Endothelial cell of umbilical vein (primary cell): Measurements from ENCODE around the gene ACAT2. TPM values are rescaled to one million over a fixed set of nuclear protein-coding genes. Genes with fewer than 3 reads are reported as not detected.
"Not testable (repeated sequence)": the region's sequence is repeated elsewhere in the genome, so short reads cannot be mapped to it uniquely, and the experiment has no call there.

Source experiments
- BruUV-seq: library from RNA; stranded (reverse); fragments of 400-500 nt; replicated peaks from 2 replicates; lab custom pipeline; 2021; lab: Mats Ljungman, UMichigan
- CTCF ChIA-PET: fragments of 300-600, 350-600 bp; sonication (Branson Sonifier 250); formaldehyde crosslinking; loops from one replicate; lab custom pipeline; 2021; ENCODE audit warnings: antibody characterized with exemption, inconsistent platforms; lab: Charles Lee
- POLR2A ChIA-PET: fragments of 300-600, 350-600 bp; sonication (Branson Sonifier 250); formaldehyde crosslinking; loops from one replicate; lab custom pipeline; 2021; ENCODE audit warnings: antibody characterized with exemption, inconsistent platforms; lab: Charles Lee
- DNase-seq: peaks from one replicate; pipeline ENCODE4 v3.0.0-alpha.2; 2011; ENCODE audit warnings: low read depth, low spot score
- FAIRE-seq: peaks from 2 replicates; lab custom pipeline; 2011; peaks lifted over from hg19 to GRCh38; lab: Jason Lieb, UNC
- H2AFZ ChIP-seq: 2 replicates; pipeline ENCODE4 v1.6.0; 2012; ENCODE audit warnings: low read depth, low read length, control low read depth, inconsistent platforms
- H3K27ac ChIP-seq: 2 replicates; pipeline ENCODE4 v1.5.1; 2011; ENCODE audit warnings: low read depth, mild to moderate bottlenecking, control low read depth, low read length, moderate library complexity; ENCODE audit not compliant: insufficient read depth
- H3K27me3 ChIP-seq, 2 experiments: 2 replicates each; pipeline versions ENCODE4 v1.6.0 to v1.6.1; 2011; ENCODE audit warnings: low read length in 2 of 2, mixed read lengths in 1 of 2; ENCODE audit not compliant: control insufficient read depth in 2 of 2, insufficient read depth in 2 of 2
- H3K36me3 ChIP-seq, 2 experiments: 2 replicates in 1 of 2; 3 replicates in 1 of 2; pipeline ENCODE4 v1.5.1; 2011; ENCODE audit warnings: low read length in 2 of 2, mild to moderate bottlenecking in 1 of 2, moderate library complexity in 1 of 2; ENCODE audit not compliant: control insufficient read depth in 2 of 2, insufficient read depth in 2 of 2; ENCODE audit errors: extremely low read depth in 1 of 2
- H3K4me1 ChIP-seq: 3 replicates; pipeline ENCODE4 v1.5.1; 2011; ENCODE audit warnings: mild to moderate bottlenecking, low read length; ENCODE audit not compliant: control insufficient read depth, insufficient read depth; ENCODE audit errors: extremely low read depth
- H3K4me2 ChIP-seq: 2 replicates; pipeline ENCODE4 v1.6.1; 2011; ENCODE audit warnings: low read length, control low read depth, mixed read lengths; ENCODE audit not compliant: insufficient read depth
- H3K4me3 ChIP-seq, 3 experiments: fragments of 200-600 bp in 1 of 3; sonication (generic), shearing (Covaris generic) in 1 of 3; replicated peaks in 1 of 3; 2 replicates each; pipeline ENCODE4 v1.5.1; 2011 to 2016; ENCODE audit warnings: control low read depth in 3 of 3, low read length in 3 of 3, mild to moderate bottlenecking in 2 of 3, inconsistent platforms in 1 of 3, low read depth in 1 of 3, moderate library complexity in 1 of 3; ENCODE audit not compliant: insufficient read depth in 1 of 3
- H3K79me2 ChIP-seq: 2 replicates; pipeline ENCODE4 v1.6.0; 2012; ENCODE audit warnings: low read length, inconsistent platforms; ENCODE audit not compliant: control insufficient read depth, insufficient read depth
- H3K9ac ChIP-seq: replicated peaks from 2 replicates; pipeline ENCODE3; 2011; ENCODE audit warnings: low read length, control low read depth; ENCODE audit not compliant: insufficient read depth; ENCODE audit errors: extremely low read depth
- H3K9me1 ChIP-seq: replicated peaks from 3 replicates; pipeline ENCODE4 v1.6.0; 2011; ENCODE audit warnings: mild to moderate bottlenecking, low read length; ENCODE audit not compliant: control insufficient read depth, insufficient read depth; ENCODE audit errors: extremely low read depth
- H3K9me3 ChIP-seq: replicated peaks from 2 replicates; pipeline ENCODE4 v1.5.1; 2012; ENCODE audit warnings: low read length, inconsistent platforms; ENCODE audit not compliant: control insufficient read depth, insufficient read depth
- H4K20me1 ChIP-seq: replicated peaks from 2 replicates; pipeline ENCODE3; 2011; ENCODE audit warnings: mild to moderate bottlenecking, low read length; ENCODE audit not compliant: control insufficient read depth, insufficient read depth; ENCODE audit errors: extremely low read depth
- EZH2 ChIP-seq: IDR thresholded peaks from 2 replicates; pipeline ENCODE4 v1.6.1; 2012; ENCODE audit warnings: borderline replicate concordance, low read depth, mild to moderate bottlenecking, moderate library complexity, low read length, inconsistent platforms; ENCODE audit not compliant: severe bottlenecking
- FOS ChIP-seq: IDR thresholded peaks from 2 replicates; pipeline ENCODE4 v1.6.1; 2011; ENCODE audit warnings: mild to moderate bottlenecking, low read length, moderate library complexity, borderline replicate concordance; ENCODE audit not compliant: insufficient read depth
- GATA2 ChIP-seq: IDR thresholded peaks from 2 replicates; pipeline ENCODE4 v1.7.0; 2011; ENCODE audit warnings: low read depth, mild to moderate bottlenecking, moderate library complexity, mixed read lengths, low read length; ENCODE audit not compliant: insufficient read length, insufficient read depth
- JUN ChIP-seq: IDR thresholded peaks from 2 replicates; pipeline ENCODE4 v1.6.1; 2011; ENCODE audit warnings: borderline replicate concordance, low read depth; ENCODE audit not compliant: insufficient read length, insufficient read depth
- MYC ChIP-seq: IDR thresholded peaks from one replicate; pipeline ENCODE4 v1.6.1; 2011; ENCODE audit warnings: mild to moderate bottlenecking, low read depth, low read length
- POLR2A ChIP-seq: IDR thresholded peaks from 2 replicates; pipeline ENCODE4 v1.6.1; 2012; ENCODE audit warnings: low read depth, mild to moderate bottlenecking, control low read depth, low read length
- POLR2AphosphoS5 ChIP-seq: IDR thresholded peaks from 2 replicates; pipeline ENCODE4 v1.6.1; 2012; ENCODE audit warnings: low read depth, mild to moderate bottlenecking, control low read depth, low read length, moderate library complexity; ENCODE audit not compliant: insufficient read depth
- dilution Hi-C: fragments of 300-500 bp; cut with MboI; formaldehyde crosslinking; loops from one replicate; pipeline ENCODE4 v1.15.0; 2019; ENCODE audit warnings: low sequenced_read_pairs; ENCODE audit not compliant: extremely low pct_ligation_motif_present
- intact Hi-C: fragments of 100-400 bp; cut with micrococcal nuclease; formaldehyde crosslinking; loops from one replicate; pipeline ENCODE4 v1.10.0; 2022
- polyA plus RNA-seq, 4 experiments: library from polyadenylated mRNA; depleted of rRNA in 3 of 4; stranded (reverse) in 3 of 4; unstranded in 1 of 4; fragments of >200 nt; gene quantifications; 2 replicates each; pipeline versions ENCODE4 v1.2.1 to v1.2.3, GENCODE V29; 2011 to 2012; ENCODE audit warnings: missing spikeins in 1 of 4
- total RNA-seq: library from RNA; stranded (reverse); gene quantifications from 2 replicates; pipeline ENCODE4 v1.2.3, GENCODE V29; 2021
- TF ChIP-seq, protein P1 (sequence below): IDR thresholded peaks from 2 replicates; pipeline ENCODE4 v1.6.1; 2011; ENCODE audit not compliant: insufficient read depth, insufficient read length
- TF ChIP-seq, protein P2 (sequence below), 2 donors: IDR thresholded peaks; 1 replicate in 1 of 2; 2 replicates in 1 of 2; pipeline ENCODE4 v1.5.1; 2011; ENCODE audit warnings: low read length in 2 of 2, mild to moderate bottlenecking in 2 of 2, moderate library complexity in 2 of 2, control low read depth in 1 of 2, inconsistent platforms in 1 of 2, low read depth in 1 of 2; ENCODE audit not compliant: insufficient read depth in 1 of 2; ENCODE audit errors: extremely low read depth in 1 of 2

Gene ACAT2
- total and polyA plus RNA-seq, 2 donors (not counting 3 experiments of a cell fraction or from before 2014, with no cell fraction given), result 44.6 to 114 TPM

- ChIA-PET POLR2A (interaction anchor here (0.8 to 2.9 kb wide), 4 partner anchors 29 to 100 kb away, joined by 3 to 21 read pairs (median 3); partner anchors contain the start of genes ACAT2 and WTAP), CTCF (interaction anchor here (1.1 to 2.1 kb wide), 4 partner anchors 68 to 664 kb away, joined by 4 to 5 read pairs (median 5); no protein-coding TSS in a partner anchor)
- H2AFZ ChIP-seq, result peak overlapping the region; percentile 87
- peak overlapping the region; percentile 55 for H3K4me2 ChIP-seq
- dilution Hi-C loops (no loop called here), intact Hi-C loops (loop anchor here (1.0 to 10.0 kb wide), 4 partner anchors 38 to 666 kb away; partner anchors contain the start of gene SOD2)
- no peaks in the 10 kb centered on the region for H3K27me3 ChIP-seq
- no peaks in the 10 kb centered on the region for H3K9me1 ChIP-seq
- H3K79me2 ChIP-seq, result peaks cover 70% of the 10 kb centered on the region
- FAIRE-seq (no peak), DNase-seq (no peak)
- H3K9me3 ChIP-seq, result no peaks in the 10 kb centered on the region
- peaks cover 2% of the 10 kb centered on the region for H4K20me1 ChIP-seq
- no TSS peak for BruUV-seq
- H3K27ac ChIP-seq, result peak overlapping the region; percentile 48
- H3K4me1 ChIP-seq, result peaks cover 27% of the 10 kb centered on the region
- TF ChIP-seq FOS (no peak), JUN (no peak), EZH2 (no peak), MYC (no peak), POLR2AphosphoS5 (no peak), POLR2A (no peak), GATA2 (no peak)
- TF ChIP-seq, protein P1, sequence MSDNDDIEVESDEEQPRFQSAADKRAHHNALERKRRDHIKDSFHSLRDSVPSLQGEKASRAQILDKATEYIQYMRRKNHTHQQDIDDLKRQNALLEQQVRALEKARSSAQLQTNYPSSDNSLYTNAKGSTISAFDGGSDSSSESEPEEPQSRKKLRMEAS, result no peak
- TF ChIP-seq, protein P2, sequence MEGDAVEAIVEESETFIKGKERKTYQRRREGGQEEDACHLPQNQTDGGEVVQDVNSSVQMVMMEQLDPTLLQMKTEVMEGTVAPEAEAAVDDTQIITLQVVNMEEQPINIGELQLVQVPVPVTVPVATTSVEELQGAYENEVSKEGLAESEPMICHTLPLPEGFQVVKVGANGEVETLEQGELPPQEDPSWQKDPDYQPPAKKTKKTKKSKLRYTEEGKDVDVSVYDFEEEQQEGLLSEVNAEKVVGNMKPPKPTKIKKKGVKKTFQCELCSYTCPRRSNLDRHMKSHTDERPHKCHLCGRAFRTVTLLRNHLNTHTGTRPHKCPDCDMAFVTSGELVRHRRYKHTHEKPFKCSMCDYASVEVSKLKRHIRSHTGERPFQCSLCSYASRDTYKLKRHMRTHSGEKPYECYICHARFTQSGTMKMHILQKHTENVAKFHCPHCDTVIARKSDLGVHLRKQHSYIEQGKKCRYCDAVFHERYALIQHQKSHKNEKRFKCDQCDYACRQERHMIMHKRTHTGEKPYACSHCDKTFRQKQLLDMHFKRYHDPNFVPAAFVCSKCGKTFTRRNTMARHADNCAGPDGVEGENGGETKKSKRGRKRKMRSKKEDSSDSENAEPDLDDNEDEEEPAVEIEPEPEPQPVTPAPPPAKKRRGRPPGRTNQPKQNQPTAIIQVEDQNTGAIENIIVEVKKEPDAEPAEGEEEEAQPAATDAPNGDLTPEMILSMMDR (IDR thresholded peaks at IDR 0.05; ENCODE audit: extremely low read depth in 1 of 2, insufficient read depth in 1 of 2, low read depth in 1 of 2, low read length in 2 of 2), result no peak
- peak overlapping the region; percentile 63 to 81 (median 64) for H3K4me3 ChIP-seq
- peak overlapping the region; percentile 64 for H3K9ac ChIP-seq
- peaks cover 0 to 2% of the 10 kb centered on the region in 2 experiments for H3K36me3 ChIP-seq
Measured at GRCh38 chr6:159790956-159791598, 29.2 kb downstream of the ACAT2 start.

- CTCF ChIA-PET, dilution Hi-C loops, H3K9me3 ChIP-seq, H3K9me1 ChIP-seq, FAIRE-seq, H3K27me3 ChIP-seq, POLR2A ChIA-PET, H2AFZ ChIP-seq, H4K20me1 ChIP-seq, BruUV-seq, H3K4me3 ChIP-seq, H3K9ac ChIP-seq, H3K27ac ChIP-seq, H3K4me2 ChIP-seq, DNase-seq: not testable (repeated sequence)
- H3K4me1 ChIP-seq, result peaks cover 13% of the 10 kb centered on the region
- H3K79me2 ChIP-seq, result peaks cover 37% of the 10 kb centered on the region
- intact Hi-C loops, result loop anchor here (5.0 to 10.0 kb wide), 2 partner anchors 310 to 662 kb away; no protein-coding TSS in a partner anchor
- H3K36me3 ChIP-seq, result peaks cover 5 to 11% of the 10 kb centered on the region in 2 experiments
Measured at GRCh38 chr6:159794976-159795375, 33.1 kb downstream of the ACAT2 start.
